Measurements from ENCODE around the gene ERC1.

Gene ERC1

GRCh38 chr12:1536817-1537216 is 545.8 kb downstream of the ERC1 start:
- no peak for DNase-seq (ENCODE audit: low read depth)

GRCh38 chr12:1539135-1539534 is 548.1 kb downstream of the ERC1 start:
- DNase-seq (ENCODE audit: low read depth) = no peak

- peak; percentile 76 for DNase-seq (ENCODE audit: low read depth)
Observed at GRCh38 chr12:1540690-1541089, 549.7 kb downstream of the ERC1 start.

GRCh38 chr12:1542599-1542998 is 551.6 kb downstream of the ERC1 start:
- DNase-seq (ENCODE audit: low read depth) = no peak

GRCh38 chr12:1544996-1545700 is 554.1 kb downstream of the ERC1 start:
- DNase-seq (ENCODE audit: low read depth) = peak; percentile 43
